Measurements from ENCODE around the gene ANP32A. TPM values are rescaled to one million over a fixed set of nuclear protein-coding genes. Genes with fewer than 3 reads are reported as not detected.

The ANP32A gene
- total and polyA plus RNA-seq, 2 experiments from 2014 or later: 59.4 to 114 TPM

DNA sequence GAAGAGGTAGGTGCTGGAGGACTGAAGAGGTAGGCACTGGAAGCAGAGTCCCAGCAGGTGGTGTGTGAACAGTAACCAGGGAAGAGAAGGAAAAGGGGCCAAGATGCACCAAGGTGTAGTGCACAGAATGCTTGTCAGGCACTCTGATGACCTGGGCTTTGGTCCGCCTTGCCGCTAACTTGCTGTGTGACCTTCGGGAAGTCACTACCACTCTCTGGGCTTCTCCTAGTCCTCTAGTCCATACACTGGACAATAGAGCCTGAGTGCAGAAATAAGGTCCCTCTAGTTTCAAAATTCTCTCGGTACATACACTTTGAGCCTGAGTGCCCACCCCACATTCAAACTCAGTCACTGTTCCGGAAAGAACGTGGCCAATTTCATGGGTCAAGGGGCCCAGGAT lies 24.1 kb downstream of the ANP32A start:
- 96% methylated on average over 6 of the region's 6 CpGs for WGBS (ENCODE audit: low lambda C conversion rate, missing lambda C conversion rate)
- peaks cover 95% of the 10 kb centered on the region for H3K79me2 ChIP-seq
- no peak for DNase-seq (ENCODE audit: low spot score)
- H3K4me1 ChIP-seq (ENCODE audit: insufficient read depth): peaks cover 35% of the 10 kb centered on the region
- H3K4me2 ChIP-seq: no peak overlapping the region
- H3K27me3 ChIP-seq: no peaks in the 10 kb centered on the region
- H3K27ac ChIP-seq: peak overlapping the region; percentile 87
- no peaks in the 10 kb centered on the region for H3K36me3 ChIP-seq (replicated peaks; ENCODE audit: insufficient read depth, low read depth)
- no peaks in the 10 kb centered on the region for H3K9me2 ChIP-seq (replicated peaks; ENCODE audit: insufficient read depth)
- H2AFZ ChIP-seq: no peak overlapping the region
- H3K4me3 ChIP-seq: no peak overlapping the region
- no peaks in the 10 kb centered on the region for H3K9me3 ChIP-seq (ENCODE audit: low read depth)
- peaks cover 80% of the 10 kb centered on the region for H4K20me1 ChIP-seq (ENCODE audit: insufficient read depth, poor library complexity, severe bottlenecking)
- TF ChIP-seq, protein P1, sequence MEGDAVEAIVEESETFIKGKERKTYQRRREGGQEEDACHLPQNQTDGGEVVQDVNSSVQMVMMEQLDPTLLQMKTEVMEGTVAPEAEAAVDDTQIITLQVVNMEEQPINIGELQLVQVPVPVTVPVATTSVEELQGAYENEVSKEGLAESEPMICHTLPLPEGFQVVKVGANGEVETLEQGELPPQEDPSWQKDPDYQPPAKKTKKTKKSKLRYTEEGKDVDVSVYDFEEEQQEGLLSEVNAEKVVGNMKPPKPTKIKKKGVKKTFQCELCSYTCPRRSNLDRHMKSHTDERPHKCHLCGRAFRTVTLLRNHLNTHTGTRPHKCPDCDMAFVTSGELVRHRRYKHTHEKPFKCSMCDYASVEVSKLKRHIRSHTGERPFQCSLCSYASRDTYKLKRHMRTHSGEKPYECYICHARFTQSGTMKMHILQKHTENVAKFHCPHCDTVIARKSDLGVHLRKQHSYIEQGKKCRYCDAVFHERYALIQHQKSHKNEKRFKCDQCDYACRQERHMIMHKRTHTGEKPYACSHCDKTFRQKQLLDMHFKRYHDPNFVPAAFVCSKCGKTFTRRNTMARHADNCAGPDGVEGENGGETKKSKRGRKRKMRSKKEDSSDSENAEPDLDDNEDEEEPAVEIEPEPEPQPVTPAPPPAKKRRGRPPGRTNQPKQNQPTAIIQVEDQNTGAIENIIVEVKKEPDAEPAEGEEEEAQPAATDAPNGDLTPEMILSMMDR (IDR thresholded peaks at IDR 0.05; ENCODE audit: poor library complexity): no peak
- TF ChIP-seq EZH2 (IDR thresholded peaks at IDR 0.05; ENCODE audit: borderline replicate concordance) (no peak), EZH2phosphoT487 (IDR thresholded peaks at IDR 0.05; ENCODE audit: low read depth, severe bottlenecking, unreplicated experiment) (no peak)

DNA sequence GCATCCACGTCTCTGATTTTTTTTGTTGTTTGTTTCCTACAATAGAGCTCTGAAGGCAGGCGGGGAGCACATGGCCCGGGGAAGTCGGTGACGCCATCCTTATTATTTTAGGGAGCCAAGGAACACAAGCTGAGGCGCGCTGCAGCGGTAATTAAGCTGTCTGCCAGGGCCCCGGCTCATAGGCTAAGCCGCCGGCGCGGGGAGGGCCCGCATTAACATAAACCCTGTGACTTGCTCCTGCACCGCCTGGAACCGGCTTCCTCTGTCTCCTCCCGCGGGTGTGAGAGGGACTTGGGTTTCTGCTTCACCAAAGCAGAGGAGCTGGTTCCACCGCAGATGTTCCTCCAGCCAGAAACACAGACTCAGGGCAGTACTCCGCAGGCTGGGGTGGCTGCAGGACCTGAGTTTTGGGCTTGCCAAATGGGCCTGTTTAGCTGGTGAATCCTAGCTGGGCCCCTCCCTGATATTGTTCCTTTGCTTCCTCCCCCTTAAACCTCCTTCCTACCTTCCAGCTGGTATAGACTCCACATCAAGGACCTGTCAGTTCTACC lies 25.3 kb downstream of the ANP32A start:
- H3K4me3 ChIP-seq: no peak overlapping the region

DNA sequence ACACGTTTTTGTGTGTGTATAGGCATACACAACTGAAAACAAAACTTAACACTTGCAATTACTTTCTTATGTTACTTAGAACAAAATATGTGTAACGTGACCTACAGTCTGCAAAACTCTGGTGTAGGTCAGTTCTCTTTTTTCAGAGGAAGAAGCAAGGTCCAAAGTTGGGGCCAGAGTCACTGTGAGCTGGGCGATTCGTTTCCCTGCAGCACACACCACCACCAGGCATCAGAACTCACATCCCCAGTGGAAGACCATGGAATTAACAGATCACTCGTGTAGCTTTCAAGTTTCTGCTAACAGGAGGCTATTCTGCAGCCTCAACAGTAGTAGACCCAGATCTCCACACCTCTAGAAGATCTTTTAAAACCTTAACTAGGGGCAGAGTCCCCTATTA lies 25.8 kb downstream of the ANP32A start:
- Histone ChIP-seq H3K4me3 (no peak overlapping the region), H2AFZ (no peak overlapping the region), H3K27me3 (no peaks in the 10 kb centered on the region), H3K9me2 (replicated peaks; ENCODE audit: insufficient read depth) (no peaks in the 10 kb centered on the region), H3K9me3 (ENCODE audit: low read depth) (no peaks in the 10 kb centered on the region), H3K36me3 (replicated peaks; ENCODE audit: insufficient read depth, low read depth) (no peaks in the 10 kb centered on the region), H4K20me1 (ENCODE audit: insufficient read depth, poor library complexity, severe bottlenecking) (peaks cover 70% of the 10 kb centered on the region), H3K4me2 (peak overlapping the region; percentile 68), H3K79me2 (peaks cover 97% of the 10 kb centered on the region), H3K27ac (peak overlapping the region; percentile 87), H3K4me1 (ENCODE audit: insufficient read depth) (peaks cover 42% of the 10 kb centered on the region)
- no peak for DNase-seq (ENCODE audit: low spot score)
- no peak for TF ChIP-seq EZH2 (IDR thresholded peaks at IDR 0.05; ENCODE audit: borderline replicate concordance)
- TF ChIP-seq EZH2phosphoT487 (IDR thresholded peaks at IDR 0.05; ENCODE audit: low read depth, severe bottlenecking, unreplicated experiment): no peak
- TF ChIP-seq, protein P1 (IDR thresholded peaks at IDR 0.05; ENCODE audit: poor library complexity): no peak
- WGBS (ENCODE audit: low lambda C conversion rate, missing lambda C conversion rate): 53% methylated on average over 5 of the region's 5 CpGs

More for the DNA sequence above, 25.3 kb downstream of the ANP32A start:
- TF ChIP-seq, protein P1 (IDR thresholded peaks at IDR 0.05; ENCODE audit: poor library complexity): no peak
- TF ChIP-seq EZH2 (IDR thresholded peaks at IDR 0.05; ENCODE audit: borderline replicate concordance) (no peak), EZH2phosphoT487 (IDR thresholded peaks at IDR 0.05; ENCODE audit: low read depth, severe bottlenecking, unreplicated experiment) (no peak)
- Histone ChIP-seq H3K4me1 (ENCODE audit: insufficient read depth) (peaks cover 38% of the 10 kb centered on the region), H3K36me3 (replicated peaks; ENCODE audit: insufficient read depth, low read depth) (no peaks in the 10 kb centered on the region), H2AFZ (peak overlapping the region; percentile 9), H3K9me3 (ENCODE audit: low read depth) (no peaks in the 10 kb centered on the region), H3K27me3 (no peaks in the 10 kb centered on the region), H3K4me2 (peak overlapping the region; percentile 68), H3K9me2 (replicated peaks; ENCODE audit: insufficient read depth) (no peaks in the 10 kb centered on the region), H3K79me2 (peaks cover 97% of the 10 kb centered on the region), H3K27ac (peak overlapping the region; percentile 87), H4K20me1 (ENCODE audit: insufficient read depth, poor library complexity, severe bottlenecking) (peaks cover 73% of the 10 kb centered on the region)
- WGBS (ENCODE audit: low lambda C conversion rate, missing lambda C conversion rate): 8% methylated on average over 20 of the region's 20 CpGs
- peak; percentile 86 for DNase-seq (ENCODE audit: low spot score)
